ENCODE data around the gene ARID3C.

Gene ARID3C

DNA sequence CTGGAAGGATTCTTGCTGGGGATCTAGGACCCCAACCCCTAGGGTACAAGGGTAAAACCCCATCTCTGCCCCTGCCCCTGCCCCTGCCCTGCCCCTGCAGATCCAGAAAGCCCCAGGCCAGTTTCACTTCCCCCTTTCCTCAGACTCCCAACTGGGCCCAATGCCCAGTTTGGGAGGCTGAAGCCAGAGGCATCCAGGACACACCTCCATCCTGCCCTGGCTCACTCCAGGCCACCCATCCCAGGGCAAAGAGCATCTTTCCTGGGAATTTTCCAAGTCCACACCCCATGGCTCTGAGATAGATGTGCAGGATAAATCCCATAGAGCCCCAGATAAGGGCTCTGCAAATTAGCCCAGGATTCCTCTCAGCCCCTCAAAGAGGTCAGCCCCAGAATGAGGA lies 56.8 kb downstream of the ARID3C start (continued):
- no peak for TF ChIP-seq ESRRG (CRISPR knock-in tag; IDR thresholded peaks at IDR 0.05)
- TF ChIP-seq ARNTL (CRISPR knock-in tag; IDR thresholded peaks at IDR 0.05; ENCODE audit: borderline replicate concordance, low read depth), result no peak
- no peak for TF ChIP-seq ISL1 (CRISPR knock-in tag; IDR thresholded peaks at IDR 0.05)

DNA sequence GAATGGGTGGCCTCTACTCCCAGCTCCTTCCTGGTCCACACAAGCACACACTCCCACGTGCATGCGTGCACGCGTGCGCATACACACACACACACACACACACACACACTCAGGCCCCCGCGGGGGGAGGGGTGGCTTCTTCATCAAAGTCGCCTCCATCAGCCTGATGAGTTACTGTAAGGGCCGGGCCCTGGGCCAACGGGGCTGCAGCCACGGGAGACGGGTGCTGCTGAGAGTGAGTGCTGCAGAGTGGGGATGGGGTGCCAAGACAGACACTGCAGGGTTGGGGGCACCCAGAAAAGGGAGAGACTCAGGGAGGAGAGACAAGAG lies 57.4 kb downstream of the ARID3C start:
- no peak for ATAC-seq
- TF ChIP-seq ZFP30 (CRISPR knock-in tag; IDR thresholded peaks at IDR 0.05) (no peak), CSDC2 (CRISPR knock-in tag; IDR thresholded peaks at IDR 0.05) (no peak)

All from SK-N-SH treated with all-trans-retinoic acid at 6 μM for 48 hours (cell line).